Activated T-cell treated with anti-CD3 and anti-CD28 coated beads, Interleukin-2, amount 50 U/mL, for 72 hours (primary cell): Measurements from ENCODE around the gene IDI1. TPM values are rescaled to one million over a fixed set of nuclear protein-coding genes. Genes with fewer than 3 reads are reported as not detected.
A peak's percentile ranks its signal among the peaks of the same experiment; 100 is the strongest.

ENCODE experiments used
- ATAC-seq, 2 donors: fragments of 150-1000 bp; cut with Tn5 transposase; replicated peaks in 1 of 2; 2 replicates each; pipeline ENCODE4 v1.10.0; 2021; ENCODE audit warnings: moderate library complexity in 2 of 2, mild to moderate bottlenecking in 1 of 2
- DNase-seq, 2 donors: peaks; one replicate each; pipeline ENCODE4 v3.0.0; 2021 to 2022; ENCODE audit warnings: mixed read lengths in 1 of 2
- H3K27ac Mint-ChIP-seq: one replicate; pipeline ENCODE4 v1.8.0; 2022; ENCODE audit warnings: mild to moderate bottlenecking, moderate library complexity, mixed read lengths
- H3K27me3 Mint-ChIP-seq: one replicate; pipeline ENCODE4 v1.8.0; 2022; ENCODE audit warnings: low read depth, mixed read lengths
- H3K36me3 Mint-ChIP-seq, 2 donors: one replicate each; pipeline ENCODE4 v1.8.0; 2022; ENCODE audit warnings: mixed read lengths in 2 of 2, mild to moderate bottlenecking in 1 of 2; ENCODE audit not compliant: insufficient read depth in 2 of 2
- H3K4me1 Mint-ChIP-seq: one replicate; pipeline ENCODE4 v1.8.0; 2022; ENCODE audit warnings: low read depth, mixed read lengths
- H3K4me3 Mint-ChIP-seq, 2 donors: one replicate each; pipeline ENCODE4 v1.8.0; 2022; ENCODE audit warnings: mild to moderate bottlenecking in 2 of 2, mixed read lengths in 2 of 2, moderate library complexity in 2 of 2
- H3K9me3 Mint-ChIP-seq, 2 donors: one replicate each; pipeline ENCODE4 v1.8.0; 2022; ENCODE audit warnings: mixed read lengths in 2 of 2
- total RNA-seq, 2 donors: library from RNA; stranded (reverse); gene quantifications; one replicate each; pipeline ENCODE4 v1.2.3, GENCODE V29; 2022

IDI1 gene
- total RNA-seq = 10 to 100 TPM; 37.4 to 46.7 TPM

GRCh38 chr10:1048732-1049424, at the start of gene IDI1:
Gene IDI1, minus strand, starts transcription at chr10:1049119. Its CDS starts 116 bp downstream, at chr10:1049003.
- Mint-ChIP-seq H3K27ac (peak within 1 kb of the TSS; percentile 98), H3K9me3 (no peaks in the 10 kb centered on the region), H3K27me3 (no peaks in the 10 kb centered on the region), H3K36me3 (peaks cover 0 to 18% of the 10 kb centered on the region in 2 donors), H3K4me1 (peaks cover 73% of the 10 kb centered on the region), H3K4me3 (peak within 1 kb of the TSS; percentile 87 to 99)
- DNase-seq (peak; percentile 97 to 98), ATAC-seq (peak; percentile 84 to 86)

- ATAC-seq (no peak), DNase-seq (no peak)
- Mint-ChIP-seq H3K27ac (no peak overlapping the region), H3K4me1 (peaks cover 23% of the 10 kb centered on the region), H3K9me3 (no peaks in the 10 kb centered on the region), H3K27me3 (no peaks in the 10 kb centered on the region), H3K36me3 (peaks cover 10 to 16% of the 10 kb centered on the region in 2 donors), H3K4me3 (no peak overlapping the region)
These were observed 48.5 kb upstream of the IDI1 start for GRCh38 chr10:1097436-1097835.

GRCh38 chr10:1096287-1096889, 47.5 kb upstream of the IDI1 start:
- Mint-ChIP-seq H3K27me3 (no peaks in the 10 kb centered on the region), H3K36me3 (peaks cover 3 to 12% of the 10 kb centered on the region in 2 donors), H3K4me1 (peaks cover 13% of the 10 kb centered on the region), H3K4me3 (no peak overlapping the region), H3K9me3 (no peaks in the 10 kb centered on the region), H3K27ac (no peak overlapping the region)
- DNase-seq (no peak), ATAC-seq (no peak)

DNA sequence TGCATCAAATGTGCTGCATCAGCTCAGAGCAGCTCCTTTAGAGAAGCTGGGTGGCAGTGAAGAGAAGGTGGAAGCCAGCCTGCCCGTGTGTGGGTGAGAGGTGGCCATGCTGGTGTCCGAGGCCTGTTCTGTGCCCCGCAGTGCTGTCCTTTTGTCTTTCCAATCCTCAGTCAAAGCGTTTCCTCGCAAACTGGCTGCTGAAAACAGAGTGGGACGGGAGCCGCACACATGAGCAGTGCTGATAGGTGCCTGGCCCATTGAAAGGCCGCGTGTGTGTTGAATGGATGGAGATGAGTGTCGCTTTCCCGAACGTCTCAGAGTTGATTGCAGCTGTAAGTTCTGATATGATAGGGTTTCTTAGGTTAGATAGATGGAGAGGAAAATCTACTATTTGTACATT, 46.6 kb upstream of the IDI1 start:
- Mint-ChIP-seq H3K9me3 (no peaks in the 10 kb centered on the region), H3K27ac (no peak overlapping the region)
- no peak for ATAC-seq

GRCh38 chr10:1094112-1095057, 45.5 kb upstream of the IDI1 start:
- Mint-ChIP-seq H3K27me3 (no peaks in the 10 kb centered on the region), H3K36me3 (peaks cover 5 to 11% of the 10 kb centered on the region in 2 donors), H3K27ac (no peak overlapping the region), H3K4me1 (peaks cover 1% of the 10 kb centered on the region), H3K4me3 (no peak overlapping the region), H3K9me3 (no peaks in the 10 kb centered on the region)
- DNase-seq (peak; percentile 80 to 87), ATAC-seq (peak; percentile 96 to 97)

More for the DNA sequence above, 46.6 kb upstream of the IDI1 start:
- DNase-seq = no peak
- Mint-ChIP-seq H3K27me3 (no peaks in the 10 kb centered on the region), H3K4me3 (no peak overlapping the region), H3K4me1 (peaks cover 6% of the 10 kb centered on the region), H3K36me3 (peaks cover 3 to 12% of the 10 kb centered on the region in 2 donors)

DNA sequence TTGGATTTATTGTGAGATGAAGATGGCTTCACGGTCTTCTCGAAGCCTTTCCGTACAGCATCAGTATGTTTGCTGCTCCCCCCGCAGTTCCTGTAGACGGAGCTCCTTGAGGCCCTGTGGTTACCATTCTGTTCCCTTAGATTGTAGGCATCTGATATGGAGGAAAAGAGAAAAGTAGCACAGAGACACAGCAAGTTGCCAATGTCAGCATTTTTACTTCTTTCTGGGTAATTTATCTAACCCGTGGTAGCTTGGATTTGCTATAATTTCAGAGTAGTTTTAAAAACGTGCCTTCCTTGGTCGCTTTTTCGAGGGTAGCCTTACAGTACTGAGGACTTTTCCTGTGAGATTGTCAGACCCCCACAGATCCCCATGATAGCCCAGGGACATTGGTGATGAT, 44.8 kb upstream of the IDI1 start:
- Mint-ChIP-seq H3K4me1 (no peaks in the 10 kb centered on the region), H3K27ac (no peak overlapping the region), H3K36me3 (peaks cover 5 to 7% of the 10 kb centered on the region in 2 donors), H3K9me3 (no peaks in the 10 kb centered on the region), H3K27me3 (no peaks in the 10 kb centered on the region), H3K4me3 (no peak overlapping the region)
- no peak for DNase-seq
- no peak for ATAC-seq

- no peaks in the 10 kb centered on the region for H3K9me3 Mint-ChIP-seq
- H3K27ac Mint-ChIP-seq = no peak overlapping the region
- peaks cover 4% of the 10 kb centered on the region for H3K4me1 Mint-ChIP-seq
- ATAC-seq (no peak), DNase-seq (no peak)
- H3K27me3 Mint-ChIP-seq = no peaks in the 10 kb centered on the region
- H3K4me3 Mint-ChIP-seq = no peak overlapping the region
- peaks cover 11 to 16% of the 10 kb centered on the region in 2 donors for H3K36me3 Mint-ChIP-seq
These were observed 41.8 kb upstream of the IDI1 start for GRCh38 chr10:1090696-1091095.

DNA sequence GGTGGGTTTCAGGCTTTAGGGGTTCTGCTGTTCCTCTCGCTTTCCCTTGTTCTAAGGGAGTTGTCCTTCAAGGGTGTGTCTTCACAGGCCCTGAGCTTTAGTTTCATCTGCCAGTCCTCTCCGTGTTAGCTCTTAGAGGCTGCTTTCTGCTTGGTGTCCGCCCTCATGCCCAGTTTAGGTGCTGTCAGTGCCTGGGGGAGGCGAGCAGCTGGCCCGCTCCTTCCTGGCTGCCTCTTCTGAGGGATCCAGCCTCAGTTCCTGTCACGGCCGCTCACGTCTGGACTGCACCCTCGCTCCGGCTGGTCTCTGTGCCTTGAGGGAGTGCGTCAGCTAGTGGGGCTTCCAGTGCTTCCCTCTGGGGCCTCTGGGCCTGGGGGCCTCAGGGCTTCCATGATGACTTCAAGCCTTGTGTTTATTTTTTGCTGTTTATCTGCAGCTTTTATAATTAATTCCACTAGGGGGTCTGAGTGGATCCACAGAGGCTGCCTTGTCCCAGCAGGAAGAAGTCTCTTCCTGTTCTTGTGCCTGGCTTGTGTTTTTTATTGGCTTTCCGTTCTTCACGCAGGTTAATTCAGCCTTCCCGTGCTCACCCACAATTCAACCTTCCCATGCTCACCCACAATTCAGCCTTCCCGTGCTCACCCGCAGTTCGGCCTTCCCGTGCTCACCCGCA, 40.2 kb upstream of the IDI1 start:
- H3K27ac Mint-ChIP-seq = no peak overlapping the region

GRCh38 chr10:1086787-1087186, 37.9 kb upstream of the IDI1 start:
- H3K9me3 Mint-ChIP-seq = no peaks in the 10 kb centered on the region
- DNase-seq = no peak
- H3K27ac Mint-ChIP-seq = no peak overlapping the region
- H3K36me3 Mint-ChIP-seq = peaks cover 9 to 29% of the 10 kb centered on the region in 2 donors
- H3K4me3 Mint-ChIP-seq = no peak overlapping the region
- ATAC-seq = no peak
- no peaks in the 10 kb centered on the region for H3K27me3 Mint-ChIP-seq
- H3K4me1 Mint-ChIP-seq = peaks cover 4% of the 10 kb centered on the region

More for the DNA sequence above, 40.2 kb upstream of the IDI1 start:
- Mint-ChIP-seq H3K4me3 (no peak overlapping the region), H3K9me3 (no peaks in the 10 kb centered on the region), H3K27me3 (no peaks in the 10 kb centered on the region), H3K4me1 (peaks cover 4% of the 10 kb centered on the region), H3K36me3 (peaks cover 11 to 22% of the 10 kb centered on the region in 2 donors)
- no peak for ATAC-seq
- DNase-seq = no peak

- DNase-seq (no peak), ATAC-seq (no peak)
- no peaks in the 10 kb centered on the region for H3K27me3 Mint-ChIP-seq
- peaks cover 4% of the 10 kb centered on the region for H3K4me1 Mint-ChIP-seq
- H3K27ac Mint-ChIP-seq = no peak overlapping the region
- H3K9me3 Mint-ChIP-seq = no peaks in the 10 kb centered on the region
- H3K36me3 Mint-ChIP-seq = peaks cover 10 to 25% of the 10 kb centered on the region in 2 donors
- no peak overlapping the region for H3K4me3 Mint-ChIP-seq
These were observed 36.3 kb upstream of the IDI1 start for GRCh38 chr10:1085258-1085657.

GRCh38 chr10:1084011-1084950, 35.4 kb upstream of the IDI1 start:
- H3K4me3 Mint-ChIP-seq = no peak overlapping the region
- H3K36me3 Mint-ChIP-seq = peaks cover 12 to 33% of the 10 kb centered on the region in 2 donors
- H3K27me3 Mint-ChIP-seq = no peaks in the 10 kb centered on the region
- no peak overlapping the region for H3K27ac Mint-ChIP-seq
- H3K9me3 Mint-ChIP-seq = no peaks in the 10 kb centered on the region
- no peak for ATAC-seq
- DNase-seq = no peak
- peaks cover 4% of the 10 kb centered on the region for H3K4me1 Mint-ChIP-seq

GRCh38 chr10:1083581-1083980, 34.7 kb upstream of the IDI1 start:
- no peak overlapping the region for H3K27ac Mint-ChIP-seq
- DNase-seq = no peak

More at GRCh38 chr10:1083581-1083980, 34.7 kb upstream of the IDI1 start:
- no peak for ATAC-seq
- H3K9me3 Mint-ChIP-seq = no peaks in the 10 kb centered on the region
- no peaks in the 10 kb centered on the region for H3K27me3 Mint-ChIP-seq
- H3K4me3 Mint-ChIP-seq = no peak overlapping the region
- peaks cover 4% of the 10 kb centered on the region for H3K4me1 Mint-ChIP-seq
- peaks cover 12 to 35% of the 10 kb centered on the region in 2 donors for H3K36me3 Mint-ChIP-seq
